ENCODE results near the gene RUSC2.
"Not testable (repeated sequence)": the region's sequence is repeated elsewhere in the genome, so short reads cannot be mapped to it uniquely, and the experiment has no call there.

The RUSC2 gene

DNA sequence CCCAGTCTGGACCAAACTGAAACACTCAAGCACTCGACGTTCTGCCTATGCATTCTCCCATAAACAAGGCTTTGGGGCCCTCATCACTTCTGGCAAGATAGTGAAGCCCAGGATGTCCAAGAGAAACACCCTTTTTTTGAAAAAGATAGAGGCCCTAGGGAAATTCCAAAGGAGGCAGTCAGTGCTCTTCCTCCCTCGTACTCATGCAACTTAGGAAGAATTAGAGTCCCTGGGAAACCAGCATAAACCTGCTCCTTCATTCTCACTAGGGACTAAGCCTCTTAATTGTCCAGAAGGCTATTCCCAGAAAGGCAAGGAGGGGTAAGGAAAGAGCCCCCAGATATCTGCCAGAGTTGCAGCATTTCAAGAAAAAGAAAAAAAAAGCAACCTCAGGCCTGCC, 7.8 kb upstream of the RUSC2 start:
- Mint-ChIP-seq H3K4me3 (no peak overlapping the region), H3K36me3 (no peaks in the 10 kb centered on the region), H3K4me1 (no peaks in the 10 kb centered on the region), H3K27ac (no peak overlapping the region), H3K27me3 (peaks cover 7 to 16% of the 10 kb centered on the region in 2 donors), H3K9me3 (no peaks in the 10 kb centered on the region)
- no peak for DNase-seq
- no peak for ATAC-seq (replicated peaks)

DNA sequence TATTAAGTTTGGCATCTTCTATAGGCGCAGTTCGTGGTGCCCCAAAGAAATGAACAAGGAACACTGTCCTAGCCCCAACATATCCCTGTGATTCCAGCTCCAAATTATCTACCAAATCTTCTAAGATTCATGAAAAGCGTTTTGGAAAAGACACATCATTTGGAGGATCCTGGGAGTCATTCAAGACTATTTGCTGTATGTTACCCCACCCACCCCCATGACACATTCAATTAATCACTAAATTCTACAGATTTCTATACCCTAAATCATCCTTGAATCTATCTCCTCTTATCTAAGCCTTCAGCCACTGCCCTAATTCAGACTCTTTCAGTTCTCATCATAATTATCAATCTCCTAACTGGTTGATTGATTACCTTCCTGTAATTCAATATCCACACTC, 5.5 kb upstream of the RUSC2 start:
- H3K4me3 Mint-ChIP-seq: no peak overlapping the region
- H3K27me3 Mint-ChIP-seq: peaks cover 22 to 25% of the 10 kb centered on the region in 2 donors
- H3K4me1 Mint-ChIP-seq: peaks cover 0 to 4% of the 10 kb centered on the region in 2 donors
- no peaks in the 10 kb centered on the region for H3K36me3 Mint-ChIP-seq
- no peaks in the 10 kb centered on the region for H3K9me3 Mint-ChIP-seq
- H3K27ac Mint-ChIP-seq: no peak overlapping the region
- DNase-seq (no peak), ATAC-seq (replicated peaks) (no peak)

DNA sequence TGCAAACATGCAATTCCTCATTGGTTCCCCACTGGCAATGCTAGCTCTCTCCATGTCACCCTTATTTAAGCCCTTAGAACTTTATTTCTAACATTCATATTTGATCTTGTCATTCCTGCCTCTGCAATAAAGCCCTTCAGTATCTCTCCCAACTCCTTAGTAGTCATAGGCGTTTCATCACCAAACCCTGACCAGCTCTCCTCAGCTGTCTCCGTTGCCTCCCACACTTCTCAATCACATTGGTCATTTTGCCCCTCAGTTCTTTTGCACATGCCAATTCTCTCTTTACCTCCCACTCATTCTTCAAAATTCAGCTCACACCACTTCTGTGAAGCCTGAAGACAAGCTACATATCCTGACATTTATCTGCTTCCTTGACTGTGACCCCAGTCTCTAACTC, 2.8 kb upstream of the RUSC2 start:
- no peak overlapping the region for H3K4me3 Mint-ChIP-seq
- ATAC-seq (replicated peaks): no peak
- no peaks in the 10 kb centered on the region for H3K36me3 Mint-ChIP-seq
- DNase-seq: no peak
- H3K9me3 Mint-ChIP-seq: no peaks in the 10 kb centered on the region
- H3K27me3 Mint-ChIP-seq: peaks cover 26 to 33% of the 10 kb centered on the region in 2 donors
- H3K4me1 Mint-ChIP-seq: peaks cover 11 to 17% of the 10 kb centered on the region in 2 donors
- H3K27ac Mint-ChIP-seq: no peak overlapping the region

DNA sequence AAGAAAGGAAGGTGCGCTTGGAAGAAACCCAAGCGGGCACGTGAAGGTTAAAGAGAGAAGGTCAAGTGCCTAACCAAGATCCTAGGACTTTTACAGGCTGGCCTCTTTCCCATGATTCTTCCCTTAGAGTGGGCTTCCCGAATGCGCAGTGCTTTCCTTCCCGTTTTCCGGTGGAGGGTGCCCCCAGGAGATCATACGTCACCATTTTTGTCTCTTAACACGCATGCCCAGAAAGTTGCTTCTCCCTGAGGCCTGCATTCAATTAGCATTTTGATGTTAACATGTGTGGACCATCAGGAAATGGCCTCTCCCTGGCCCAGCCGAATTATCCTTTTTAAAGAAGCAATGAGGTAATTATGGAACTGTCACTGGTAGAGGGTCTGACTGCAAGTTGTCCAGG, 1.9 kb upstream of the RUSC2 start:
- no peak for ATAC-seq (replicated peaks)
- H3K4me1 Mint-ChIP-seq: peaks cover 11 to 17% of the 10 kb centered on the region in 2 donors
- H3K9me3 Mint-ChIP-seq: no peaks in the 10 kb centered on the region
- H3K36me3 Mint-ChIP-seq: no peaks in the 10 kb centered on the region
- H3K4me3 Mint-ChIP-seq: no peak overlapping the region
- no peak overlapping the region for H3K27ac Mint-ChIP-seq
- peaks cover 32 to 33% of the 10 kb centered on the region in 2 donors for H3K27me3 Mint-ChIP-seq
- DNase-seq: no peak

DNA sequence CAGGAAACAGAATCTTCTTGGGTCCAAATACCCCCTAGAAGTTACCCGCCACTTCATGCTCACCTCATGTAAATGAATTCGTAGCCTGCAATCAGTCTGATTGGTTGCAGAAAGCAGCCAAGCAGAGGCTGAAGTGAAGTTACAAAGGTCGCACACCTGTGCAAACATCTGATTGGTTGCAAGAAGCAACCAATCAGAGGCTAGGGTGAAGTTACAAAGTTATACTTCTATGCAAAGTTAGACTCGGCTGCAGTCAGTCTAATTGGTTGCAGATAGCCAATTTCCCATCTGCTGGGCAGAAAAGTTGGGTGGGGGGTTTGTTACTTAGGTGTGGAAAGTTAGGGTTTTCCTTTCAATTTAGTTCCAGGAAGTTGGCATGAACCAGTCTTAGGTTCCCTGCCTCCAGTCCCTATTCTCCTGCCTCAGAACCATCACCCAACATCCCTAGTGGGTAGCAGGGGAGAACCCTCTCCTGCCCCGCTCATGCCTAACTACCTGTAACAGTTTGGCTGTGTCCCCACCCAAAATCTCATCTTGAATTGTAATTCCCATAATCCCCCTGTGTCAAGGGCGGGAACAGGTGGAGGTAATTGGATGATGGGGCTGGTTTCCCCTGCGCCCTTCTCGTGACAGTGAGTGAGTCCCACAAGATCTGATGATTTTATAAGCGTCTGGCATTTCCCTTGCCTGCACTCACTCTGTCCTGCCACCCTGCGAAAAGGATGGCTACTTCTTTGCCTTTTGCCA, 1.2 kb upstream of the RUSC2 start:
- Mint-ChIP-seq H3K4me1 (peaks cover 11 to 17% of the 10 kb centered on the region in 2 donors), H3K4me3 (peak overlapping the region; percentile 90 to 91), H3K27me3 (peaks cover 33 to 35% of the 10 kb centered on the region in 2 donors), H3K36me3 (no peaks in the 10 kb centered on the region), H3K27ac (no peak overlapping the region), H3K9me3 (no peaks in the 10 kb centered on the region)
- peak; percentile 10 to 14 for ATAC-seq (replicated peaks)
- DNase-seq: no peak

DNA sequence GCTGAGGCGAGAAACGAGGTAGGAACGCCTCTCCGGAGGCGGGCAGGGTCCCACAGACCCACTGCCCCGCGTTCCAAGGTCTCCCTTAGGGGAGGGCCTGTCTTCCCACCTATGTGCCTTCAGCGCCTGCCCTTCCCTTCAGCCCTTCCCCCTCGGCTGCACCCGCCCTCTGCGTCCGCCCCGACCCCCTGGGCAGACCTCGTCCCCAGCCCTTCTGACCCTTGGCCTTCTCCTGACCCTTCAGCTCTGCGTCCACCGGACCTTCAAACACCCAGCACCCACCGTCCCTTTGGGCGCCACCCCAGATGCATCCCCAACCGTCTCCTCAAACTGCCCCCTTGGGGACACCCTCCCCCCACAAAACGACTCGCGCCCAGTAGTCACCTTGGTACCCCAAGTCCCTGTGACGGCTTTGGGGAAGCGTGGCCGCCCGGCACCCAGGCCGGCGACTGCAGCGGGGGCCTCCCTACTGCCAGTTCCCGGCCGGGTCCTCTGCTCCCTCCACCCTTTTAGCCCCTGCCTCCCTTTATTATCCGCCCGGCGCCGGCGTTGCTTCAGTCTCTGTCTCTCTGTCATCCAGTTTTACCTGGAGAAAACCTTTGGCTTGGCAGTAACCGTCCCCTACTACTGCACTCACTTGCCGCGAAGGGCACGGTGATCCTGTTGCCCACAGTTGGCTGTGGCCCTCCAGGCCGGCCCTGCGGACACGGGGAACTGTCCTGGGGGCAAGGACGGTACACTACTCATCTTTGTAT, 421 bp downstream of the RUSC2 start:
- peaks cover 11 to 17% of the 10 kb centered on the region in 2 donors for H3K4me1 Mint-ChIP-seq
- H3K27me3 Mint-ChIP-seq: peaks cover 33 to 35% of the 10 kb centered on the region in 2 donors
- H3K27ac Mint-ChIP-seq: peak overlapping the region; percentile 90
- H3K4me3 Mint-ChIP-seq: peak overlapping the region; percentile 90 to 91
- ATAC-seq (replicated peaks) (peak in 1 of 2 donors; percentile 6), DNase-seq (no peak)
- H3K9me3 Mint-ChIP-seq: no peaks in the 10 kb centered on the region
- H3K36me3 Mint-ChIP-seq: no peaks in the 10 kb centered on the region

DNA sequence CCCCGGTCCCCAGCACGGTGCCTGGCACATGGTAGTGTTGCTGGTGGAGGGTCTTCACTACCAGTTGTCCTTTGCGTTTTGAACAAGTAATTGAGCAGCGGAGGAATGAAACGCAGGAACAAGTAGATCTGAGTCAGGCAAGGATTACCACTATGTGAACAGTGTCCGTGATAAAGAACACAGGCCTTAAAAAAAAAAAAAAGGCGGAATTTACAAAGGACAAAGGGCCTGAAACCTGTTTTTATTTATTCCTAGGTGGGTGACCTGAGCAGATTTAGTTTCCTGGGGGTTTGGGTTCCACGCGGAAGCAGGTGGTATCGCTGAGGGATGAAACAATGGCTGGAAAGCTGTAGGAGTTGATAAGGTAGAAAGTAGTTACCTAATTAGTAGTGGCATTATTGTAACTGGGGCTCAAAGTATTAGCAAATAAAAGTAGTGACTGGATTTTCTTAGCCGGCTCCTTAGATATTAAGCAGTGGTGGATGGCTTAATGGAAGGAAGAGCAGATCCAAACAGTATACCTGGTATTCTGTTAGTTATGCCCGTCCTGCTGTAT, 1.1 kb downstream of the RUSC2 start:
- H3K27me3 Mint-ChIP-seq: peaks cover 33 to 35% of the 10 kb centered on the region in 2 donors
- H3K27ac Mint-ChIP-seq: peak overlapping the region; percentile 90
- H3K9me3 Mint-ChIP-seq: no peaks in the 10 kb centered on the region
- peaks cover 13 to 21% of the 10 kb centered on the region in 2 donors for H3K4me1 Mint-ChIP-seq
- peak overlapping the region; percentile 90 to 91 for H3K4me3 Mint-ChIP-seq
- ATAC-seq (replicated peaks) (no peak), DNase-seq (no peak)
- no peaks in the 10 kb centered on the region for H3K36me3 Mint-ChIP-seq

DNA sequence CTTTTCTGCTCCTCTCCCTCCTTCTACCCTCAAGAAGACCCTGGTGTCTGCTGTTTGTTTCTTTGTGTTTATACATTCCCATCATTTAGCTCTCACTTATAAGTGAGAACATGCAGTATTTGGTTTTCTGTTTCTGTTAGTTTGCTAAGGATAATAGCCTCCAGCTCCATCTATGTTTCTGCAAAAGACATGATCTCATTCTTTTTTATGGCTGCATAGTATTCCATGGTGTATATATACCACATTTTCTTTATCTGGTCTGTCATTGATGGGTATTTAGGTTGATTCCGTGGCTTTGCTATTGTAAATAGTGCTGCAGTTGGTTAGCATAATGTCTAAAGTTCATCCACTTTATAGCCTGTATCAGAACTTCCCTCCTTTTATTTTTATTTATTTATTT, 3.2 kb downstream of the RUSC2 start:
- H3K4me3 Mint-ChIP-seq; ATAC-seq (replicated peaks); H3K36me3 Mint-ChIP-seq; H3K27ac Mint-ChIP-seq; H3K9me3 Mint-ChIP-seq; DNase-seq: not testable (repeated sequence)
- Mint-ChIP-seq H3K27me3 (peaks cover 24 to 29% of the 10 kb centered on the region in 2 donors), H3K4me1 (peaks cover 13 to 22% of the 10 kb centered on the region in 2 donors)

DNA sequence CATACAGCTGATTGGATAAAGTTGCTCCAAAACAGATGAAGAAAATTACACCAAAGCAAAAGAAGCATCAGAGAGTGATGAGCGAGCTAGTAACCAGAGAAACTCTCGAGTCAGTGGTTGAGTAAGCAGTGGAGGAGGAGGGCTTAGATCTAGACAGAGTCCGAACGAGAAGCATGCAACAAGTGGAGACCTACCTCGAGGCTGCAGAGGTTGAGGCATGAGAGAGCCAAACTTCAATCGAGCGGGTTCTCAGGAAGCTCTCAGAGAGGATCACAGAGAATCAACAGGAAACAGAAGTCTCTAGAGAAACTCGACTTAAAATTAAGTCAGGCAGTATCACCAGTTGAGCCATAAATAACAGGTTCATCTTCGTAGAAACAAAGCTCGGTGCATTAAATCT, 6.1 kb downstream of the RUSC2 start:
- Mint-ChIP-seq H3K27me3 (peaks cover 5 to 9% of the 10 kb centered on the region in 2 donors), H3K9me3 (peaks cover 3 to 6% of the 10 kb centered on the region in 2 donors), H3K27ac (no peak overlapping the region), H3K4me3 (no peak overlapping the region), H3K36me3 (peaks cover 0 to 4% of the 10 kb centered on the region in 2 donors), H3K4me1 (peaks cover 2 to 12% of the 10 kb centered on the region in 2 donors)
- ATAC-seq (replicated peaks) (no peak), DNase-seq (no peak)

DNA sequence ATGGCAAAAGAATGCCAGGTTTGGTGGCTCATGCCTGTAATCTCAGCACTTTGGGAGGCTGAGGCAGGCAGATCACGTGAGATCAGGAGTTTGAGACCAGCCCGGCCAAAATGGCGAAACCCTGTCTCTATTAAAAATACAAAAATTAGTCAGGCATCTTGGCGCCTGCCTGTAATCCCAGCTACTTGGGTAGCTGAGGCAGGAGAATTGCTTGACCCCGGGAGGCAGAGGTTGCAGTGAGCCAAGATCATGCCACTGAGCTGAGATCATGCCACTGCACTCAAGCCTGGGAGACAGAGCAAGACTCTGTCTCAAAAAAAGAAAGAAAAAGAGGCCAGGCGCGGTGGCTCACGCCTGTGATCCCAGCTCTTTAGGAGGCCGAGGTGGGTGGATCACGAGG, 8.3 kb downstream of the RUSC2 start:
- not testable (repeated sequence) for H3K36me3 Mint-ChIP-seq; H3K4me3 Mint-ChIP-seq; ATAC-seq (replicated peaks); H3K9me3 Mint-ChIP-seq; H3K4me1 Mint-ChIP-seq; H3K27ac Mint-ChIP-seq; H3K27me3 Mint-ChIP-seq; DNase-seq

DNA sequence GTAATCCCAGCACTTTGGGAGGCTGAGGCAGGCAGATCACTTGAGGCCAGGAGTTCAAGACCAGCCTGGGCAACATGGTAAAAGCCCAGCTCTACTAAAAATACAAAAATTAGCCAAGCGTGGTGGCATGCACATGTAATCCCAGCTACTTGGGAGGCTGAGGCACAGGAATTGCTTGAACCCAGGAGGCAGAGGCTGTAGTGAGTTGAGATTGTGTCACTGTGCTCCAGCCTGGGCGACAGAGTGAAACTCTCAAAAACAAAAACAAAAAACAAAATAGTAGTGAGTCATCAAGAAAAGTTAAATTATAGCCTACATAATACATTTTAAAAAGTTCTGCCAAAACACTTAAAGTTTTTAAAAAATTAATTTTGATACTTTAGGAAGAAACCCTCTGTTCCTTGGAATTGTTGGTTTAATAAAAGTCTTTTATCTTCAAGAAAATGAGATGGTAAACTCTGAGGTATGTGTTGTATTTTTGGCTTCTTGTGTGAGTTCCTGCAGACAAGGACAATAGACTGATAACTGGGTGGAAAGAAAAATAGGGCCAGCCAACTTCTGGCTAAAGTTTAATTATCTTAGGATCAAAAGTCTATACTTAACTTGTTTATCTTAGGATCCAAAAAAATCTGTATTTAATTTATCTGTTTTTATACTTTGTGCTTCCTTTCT, 9.3 kb downstream of the RUSC2 start:
- Mint-ChIP-seq H3K9me3 (peaks cover 3 to 6% of the 10 kb centered on the region in 2 donors), H3K27ac (no peak overlapping the region), H3K36me3 (peaks cover 0 to 4% of the 10 kb centered on the region in 2 donors), H3K4me1 (peaks cover 2 to 5% of the 10 kb centered on the region in 2 donors), H3K4me3 (no peak overlapping the region), H3K27me3 (no peaks in the 10 kb centered on the region)
- DNase-seq (no peak), ATAC-seq (replicated peaks) (no peak)

DNA sequence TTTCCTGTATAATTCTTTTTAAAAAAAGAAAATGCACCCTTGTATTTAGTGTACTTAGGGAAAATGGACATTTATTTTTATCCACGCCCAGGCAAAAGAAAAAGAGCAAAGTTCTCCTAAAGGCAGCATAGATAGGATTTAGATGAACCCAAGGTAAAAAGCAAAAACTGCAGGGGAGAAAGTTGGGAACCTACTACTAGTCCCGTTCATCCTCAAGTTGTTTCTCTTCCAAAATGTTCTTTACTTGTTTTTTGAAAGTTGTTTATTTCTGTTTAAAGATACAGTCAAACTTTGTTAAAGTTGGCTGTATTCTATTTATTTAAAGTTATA, 9.8 kb downstream of the RUSC2 start:
- H3K27ac Mint-ChIP-seq: no peak overlapping the region
- H3K4me3 Mint-ChIP-seq: no peak overlapping the region
- H3K27me3 Mint-ChIP-seq: no peaks in the 10 kb centered on the region
- H3K9me3 Mint-ChIP-seq: peaks cover 3 to 6% of the 10 kb centered on the region in 2 donors
- H3K4me1 Mint-ChIP-seq: peaks cover 2 to 5% of the 10 kb centered on the region in 2 donors
- H3K36me3 Mint-ChIP-seq: peaks cover 0 to 4% of the 10 kb centered on the region in 2 donors
- no peak for ATAC-seq (replicated peaks)
- DNase-seq: no peak

DNA sequence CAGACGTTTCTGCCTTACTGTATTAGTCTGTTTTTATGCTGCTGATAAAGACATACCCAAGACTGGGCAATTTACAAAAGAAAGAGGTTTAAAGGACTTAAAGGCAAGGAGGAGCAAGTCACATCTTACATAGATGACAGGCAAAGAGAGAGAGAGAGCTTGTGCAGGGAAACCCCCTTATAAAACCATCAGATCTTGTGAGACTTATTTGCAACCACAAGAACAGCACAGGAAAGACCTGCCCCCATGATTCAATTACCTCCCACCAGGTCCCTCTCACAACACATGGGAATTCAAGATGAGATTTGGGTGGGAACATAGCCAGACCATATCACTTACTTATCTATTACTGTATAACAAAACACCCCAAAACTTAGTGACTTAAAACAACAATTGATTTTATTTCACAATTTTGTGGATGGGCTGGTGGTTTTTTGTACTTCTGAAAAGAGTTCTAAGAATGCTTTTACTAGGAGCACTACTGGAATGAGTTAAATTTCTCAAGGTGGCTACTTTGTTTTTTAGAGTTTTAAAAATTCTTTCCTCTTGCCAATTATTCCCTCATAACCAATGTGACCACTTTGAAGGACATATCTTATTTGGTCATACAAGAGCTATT, 10.3 kb downstream of the RUSC2 start:
- peaks cover 2 to 5% of the 10 kb centered on the region in 2 donors for H3K4me1 Mint-ChIP-seq
- no peaks in the 10 kb centered on the region for H3K27me3 Mint-ChIP-seq
- H3K4me3 Mint-ChIP-seq: no peak overlapping the region
- H3K27ac Mint-ChIP-seq: no peak overlapping the region
- peaks cover 0 to 4% of the 10 kb centered on the region in 2 donors for H3K36me3 Mint-ChIP-seq
- H3K9me3 Mint-ChIP-seq: peaks cover 3 to 6% of the 10 kb centered on the region in 2 donors
- no peak for DNase-seq
- ATAC-seq (replicated peaks): no peak

DNA sequence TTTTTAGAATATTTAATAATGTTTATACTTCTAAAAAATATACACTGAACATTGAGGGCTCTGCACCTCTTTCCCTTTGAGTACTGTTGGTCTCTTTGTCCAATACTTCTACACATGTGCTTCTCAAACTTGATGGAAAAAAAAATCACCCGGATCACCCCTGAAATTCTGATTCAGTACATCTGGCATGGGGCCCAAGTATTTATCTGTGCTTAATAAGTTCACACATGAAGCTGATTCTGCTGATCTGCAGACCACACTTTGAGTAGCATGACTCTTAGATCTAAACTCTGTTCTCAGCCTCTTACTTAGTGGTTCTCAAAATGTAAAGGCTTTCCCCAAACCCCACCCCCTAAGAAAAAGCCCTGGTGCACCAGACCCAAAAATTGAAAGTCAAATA, 12.0 kb downstream of the RUSC2 start:
- DNase-seq (no peak), ATAC-seq (replicated peaks) (no peak)
- Mint-ChIP-seq H3K4me3 (no peak overlapping the region), H3K36me3 (peaks cover 0 to 4% of the 10 kb centered on the region in 2 donors), H3K9me3 (peaks cover 3 to 6% of the 10 kb centered on the region in 2 donors), H3K4me1 (no peaks in the 10 kb centered on the region), H3K27ac (no peak overlapping the region), H3K27me3 (no peaks in the 10 kb centered on the region)

All from stimulated activated naive B cell treated with anti-CD40 and anti-IgM and Interleukin-4, amounts not matched to agents 10 μg/mL and 1 μg/mL and 100 μg/mL, for 72 hours (primary cell).